ENCODE results near the gene PHYHD1. TPM values are rescaled to one million over a fixed set of nuclear protein-coding genes. Genes with fewer than 3 reads are reported as not detected.

The PHYHD1 gene
- polyA plus RNA-seq, 4 donors: 39.0 to 71.7 (median 51.0) TPM

DNA sequence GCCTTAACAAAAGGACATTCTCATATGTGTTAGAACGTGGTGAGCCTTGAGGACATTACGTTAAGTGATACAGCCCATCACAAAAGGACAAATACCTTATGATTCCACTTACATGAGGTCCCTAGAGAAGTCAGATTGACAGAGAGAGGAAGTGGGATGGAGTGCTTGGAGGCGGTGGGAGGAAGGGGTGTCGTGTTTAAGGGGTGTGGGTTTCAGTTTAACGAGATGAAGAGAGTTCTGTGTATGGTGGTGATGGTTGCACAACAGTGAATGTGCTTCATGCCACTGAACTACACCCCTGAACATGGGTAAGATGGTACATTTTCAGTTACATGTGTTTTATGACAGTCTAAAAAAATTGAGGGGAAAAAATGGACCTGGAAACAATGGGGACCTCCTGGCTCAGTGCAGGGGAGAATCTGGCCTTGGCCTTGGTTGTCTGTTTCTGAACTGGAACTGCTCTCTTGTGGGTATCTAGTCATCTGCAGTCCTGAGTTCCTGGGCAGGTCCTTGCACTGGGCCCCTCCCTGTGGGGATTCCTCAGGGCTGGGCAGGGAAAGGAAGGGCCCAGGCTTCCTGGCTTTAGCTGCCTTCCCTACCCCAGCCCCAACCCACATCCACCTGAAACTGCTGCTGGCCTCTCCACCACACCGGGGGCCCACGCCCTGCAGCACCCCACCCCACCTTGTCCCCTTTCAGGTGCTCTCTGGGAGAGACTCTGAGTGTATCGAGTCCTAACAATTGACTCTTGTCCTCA, 21.0 kb upstream of the PHYHD1 start:
- no peak for DNase-seq (ENCODE audit: low read depth in 4 of 4, low spot score in 3 of 4)

DNA sequence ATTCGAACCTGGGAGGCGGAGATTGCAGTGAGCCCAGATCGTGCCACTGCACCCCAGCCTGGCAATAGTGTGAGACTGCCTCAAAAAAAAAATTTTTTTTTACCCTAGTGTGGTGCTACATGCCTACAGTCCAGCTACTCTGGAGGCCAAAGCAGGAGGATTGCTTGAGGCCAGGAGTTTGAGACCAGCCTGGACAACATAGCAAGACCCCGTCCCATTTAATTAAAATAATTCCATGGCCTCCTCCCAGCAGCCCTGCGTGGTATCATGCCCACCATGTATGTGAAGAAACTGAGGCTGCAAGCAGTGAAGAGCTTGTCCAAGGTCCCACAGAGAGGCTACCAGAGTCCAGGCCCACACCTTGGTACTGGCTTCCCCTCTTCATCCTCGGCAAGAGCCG, 19.4 kb upstream of the PHYHD1 start:
- no peak for DNase-seq (ENCODE audit: low read depth in 4 of 4, low spot score in 3 of 4)

DNA sequence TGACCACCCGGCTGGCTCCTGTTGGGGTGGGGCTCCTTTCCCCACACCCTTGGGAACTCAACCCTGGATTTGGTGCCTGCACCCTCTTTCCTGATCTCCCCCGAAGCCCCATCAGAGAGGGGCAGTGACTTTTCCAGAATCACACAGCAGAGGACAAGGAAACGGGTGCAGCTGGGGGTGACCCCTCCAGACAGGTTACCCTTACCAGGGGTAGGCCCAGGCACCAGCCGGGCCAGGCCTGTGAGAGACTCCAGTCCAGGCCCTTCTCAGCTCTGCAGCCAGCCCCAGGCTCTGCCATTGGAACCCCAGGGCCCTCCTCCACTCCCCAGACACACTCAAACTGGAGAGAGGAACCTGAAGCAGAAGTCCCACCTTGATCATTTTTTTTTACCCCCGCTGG, 19.0 kb upstream of the PHYHD1 start:
- no peak for DNase-seq (ENCODE audit: low read depth in 4 of 4, low spot score in 3 of 4)

DNA sequence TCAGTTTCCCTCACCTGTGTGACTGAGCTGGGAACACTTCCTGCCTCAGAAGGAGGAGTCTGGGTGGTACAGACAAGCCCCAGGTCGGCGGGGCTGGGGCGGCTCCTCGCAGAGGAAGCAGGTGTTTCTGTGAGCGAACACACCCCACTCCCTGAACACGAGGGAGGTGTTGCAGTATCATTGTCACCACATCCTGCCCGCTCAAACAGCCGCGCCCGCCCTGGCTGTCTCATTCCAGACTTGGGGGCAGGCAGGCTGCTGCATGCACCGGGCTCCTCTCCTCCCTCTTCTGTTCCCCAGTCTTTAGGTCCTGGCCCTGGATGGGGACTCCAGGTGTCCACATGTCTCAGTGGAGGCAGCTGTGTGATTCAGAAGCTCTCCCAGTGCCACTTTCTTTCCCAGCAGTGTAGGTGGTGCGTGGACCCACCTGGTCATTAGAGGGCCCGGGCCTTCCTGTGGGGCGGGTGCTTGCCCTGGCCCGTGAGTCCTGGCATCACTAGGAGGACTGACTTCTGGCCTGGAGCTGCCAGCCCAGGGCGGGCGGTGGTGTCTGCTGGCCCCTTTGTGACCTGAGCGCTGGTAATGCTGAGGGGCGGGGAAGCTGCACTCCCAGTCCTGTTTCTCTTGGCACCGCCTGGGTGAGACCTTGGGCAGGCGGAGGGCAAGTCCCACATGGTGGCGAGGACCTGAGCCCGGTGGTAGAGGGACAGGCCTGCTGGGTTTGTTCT, 18.3 kb upstream of the PHYHD1 start:
- DNase-seq (ENCODE audit: low read depth in 4 of 4, low spot score in 3 of 4): no peak

DNA sequence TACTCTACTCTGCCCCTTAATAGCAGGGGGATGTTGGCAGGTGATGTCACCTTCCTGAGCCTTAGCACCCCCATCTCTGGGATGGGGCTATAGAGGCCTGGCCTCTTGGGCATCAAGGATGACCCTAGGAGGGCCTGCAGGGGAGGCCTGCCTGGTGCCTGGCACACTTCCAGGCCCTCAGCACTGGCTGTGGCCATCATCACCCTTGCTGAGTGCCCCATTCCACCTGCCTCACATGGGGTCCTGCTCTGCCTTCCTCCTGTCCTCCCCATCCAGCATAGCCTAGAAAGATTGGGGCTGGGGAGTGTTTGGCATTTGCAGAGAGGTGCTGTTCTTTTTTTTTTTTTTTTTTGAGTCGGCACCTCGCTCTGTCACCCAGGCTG, 17.7 kb upstream of the PHYHD1 start:
- no peak for DNase-seq (ENCODE audit: low read depth in 4 of 4, low spot score in 3 of 4)

DNA sequence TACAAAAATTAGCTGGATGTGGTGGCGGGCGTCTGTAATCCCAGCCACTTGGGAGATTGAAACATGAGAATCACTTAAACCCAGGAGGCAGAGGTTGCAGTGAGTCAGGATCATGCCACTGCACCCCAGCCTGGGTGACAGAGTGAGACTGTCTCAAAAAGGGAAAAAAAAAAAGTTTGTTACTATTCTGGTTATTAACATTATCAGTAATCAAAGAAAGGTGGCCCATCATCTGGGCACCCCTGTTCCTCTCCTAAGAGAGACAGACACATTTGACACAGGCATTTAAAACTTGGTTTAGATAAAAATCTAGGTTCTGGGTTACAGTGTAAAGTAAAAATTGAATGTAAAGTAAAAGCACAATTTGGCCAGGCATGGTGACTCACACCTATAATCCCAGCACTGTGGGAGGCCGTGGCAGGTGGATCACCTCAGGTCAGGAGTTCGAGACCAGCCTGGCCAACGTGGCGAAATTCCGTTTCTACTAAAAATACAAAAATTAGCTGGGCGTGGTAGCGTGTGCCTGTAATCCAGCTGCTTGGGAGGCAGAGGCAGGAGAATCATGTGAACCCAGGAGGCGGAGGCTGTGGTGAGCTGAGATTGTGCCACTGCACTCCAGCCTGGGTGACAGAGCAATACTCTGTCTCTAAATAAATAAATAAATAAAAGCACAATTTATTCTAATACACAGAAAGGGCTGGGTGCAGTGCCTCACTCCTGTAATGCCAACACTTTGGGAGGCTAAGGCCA, 16.7 kb upstream of the PHYHD1 start:
- DNase-seq (ENCODE audit: low read depth in 4 of 4, low spot score in 3 of 4): no peak

DNA sequence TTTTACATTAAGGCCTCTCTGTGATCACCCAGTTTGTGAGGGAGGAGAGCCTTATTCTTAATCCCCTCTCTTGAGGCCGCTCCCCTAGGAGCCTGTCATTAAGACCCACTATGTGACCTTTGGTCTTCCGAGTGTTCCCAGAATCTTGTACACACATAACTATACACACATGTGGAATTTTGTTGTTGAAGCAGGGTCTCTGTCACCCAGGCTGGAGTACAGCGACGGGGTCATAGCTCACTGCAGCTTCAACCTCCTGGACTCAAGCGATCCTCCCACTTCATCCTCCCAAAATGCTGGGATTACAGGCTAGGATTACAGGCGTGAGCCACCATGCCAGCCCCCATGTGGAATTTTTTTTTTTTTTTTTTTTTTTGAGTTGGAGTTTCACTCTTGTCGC, 14.8 kb upstream of the PHYHD1 start:
- DNase-seq (ENCODE audit: low read depth in 4 of 4, low spot score in 3 of 4): no peak

DNA sequence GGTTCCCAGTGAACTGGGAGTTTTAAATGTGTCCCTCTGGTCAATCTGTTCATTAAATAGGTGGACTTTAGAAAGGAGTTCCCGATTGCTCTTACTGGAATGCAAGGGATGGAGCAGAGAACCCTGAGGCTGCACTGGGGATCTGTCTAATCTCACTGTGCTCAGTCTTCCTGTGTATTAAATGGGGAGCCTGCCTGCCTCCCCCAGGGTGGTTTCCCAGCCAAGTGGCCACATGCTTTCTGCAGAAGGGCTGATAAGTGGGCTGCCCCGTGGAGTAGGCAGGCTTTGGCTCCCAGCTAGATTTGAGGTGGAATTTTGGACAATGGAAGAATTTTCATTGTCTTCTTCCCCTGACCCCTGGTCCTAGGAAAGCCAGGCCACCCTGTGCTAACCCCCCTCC, 14.0 kb upstream of the PHYHD1 start:
- no peak for DNase-seq (ENCODE audit: low read depth in 4 of 4, low spot score in 3 of 4)

DNA sequence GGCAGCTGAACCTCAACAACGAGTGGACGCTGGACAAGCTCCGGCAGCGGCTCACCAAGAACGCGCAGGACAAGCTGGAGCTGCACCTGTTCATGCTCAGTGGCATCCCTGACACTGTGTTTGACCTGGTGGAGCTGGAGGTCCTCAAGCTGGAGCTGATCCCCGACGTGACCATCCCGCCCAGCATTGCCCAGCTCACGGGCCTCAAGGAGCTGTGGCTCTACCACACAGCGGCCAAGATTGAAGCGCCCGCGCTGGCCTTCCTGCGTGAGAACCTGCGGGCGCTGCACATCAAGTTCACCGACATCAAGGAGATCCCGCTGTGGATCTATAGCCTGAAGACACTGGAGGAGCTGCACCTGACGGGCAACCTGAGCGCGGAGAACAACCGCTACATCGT, 12.4 kb upstream of the PHYHD1 start:
- no peak for DNase-seq (ENCODE audit: low read depth in 4 of 4, low spot score in 3 of 4)

DNA sequence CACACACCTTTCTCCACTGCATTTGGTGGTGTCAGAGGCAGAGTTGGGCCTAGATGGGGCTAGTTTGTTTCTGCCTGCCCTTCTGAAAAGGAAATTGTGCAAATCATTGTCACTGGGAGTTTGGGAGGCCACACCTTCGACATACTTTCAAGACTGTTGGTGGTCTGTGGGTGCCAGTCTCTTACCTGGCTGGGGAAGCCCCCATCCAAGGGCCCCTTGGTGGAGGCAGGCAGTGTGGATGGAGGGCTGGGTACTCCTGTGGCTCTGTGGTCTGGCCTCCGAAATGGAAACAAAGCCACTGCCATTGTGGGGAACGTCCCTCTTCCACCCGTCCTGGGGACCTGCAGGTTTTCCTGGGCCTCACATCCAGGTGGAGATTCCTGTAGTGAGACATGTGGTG, 10.9 kb upstream of the PHYHD1 start:
- no peak for DNase-seq (ENCODE audit: low read depth in 4 of 4, low spot score in 3 of 4)

DNA sequence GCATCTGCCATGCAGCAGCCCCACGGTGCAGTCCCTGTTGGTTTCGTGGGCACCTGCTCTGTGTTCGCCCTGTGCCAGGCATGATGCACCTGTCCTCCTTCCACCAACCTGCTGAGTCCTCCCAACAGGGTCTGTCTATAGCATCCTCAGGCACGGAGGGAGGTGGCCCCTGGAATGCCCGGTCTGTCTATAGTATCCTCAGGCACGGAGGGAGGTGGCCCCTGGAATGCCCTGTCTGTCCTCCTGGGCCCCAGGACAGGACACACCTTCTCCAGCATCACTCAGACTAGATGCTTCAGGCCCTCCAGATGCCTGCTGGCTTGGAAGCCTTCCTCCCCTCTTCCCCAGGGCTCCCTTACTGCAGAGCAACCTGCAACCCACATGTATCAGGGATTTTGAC, 9.9 kb upstream of the PHYHD1 start:
- no peak for DNase-seq (ENCODE audit: low read depth in 4 of 4, low spot score in 3 of 4)

DNA sequence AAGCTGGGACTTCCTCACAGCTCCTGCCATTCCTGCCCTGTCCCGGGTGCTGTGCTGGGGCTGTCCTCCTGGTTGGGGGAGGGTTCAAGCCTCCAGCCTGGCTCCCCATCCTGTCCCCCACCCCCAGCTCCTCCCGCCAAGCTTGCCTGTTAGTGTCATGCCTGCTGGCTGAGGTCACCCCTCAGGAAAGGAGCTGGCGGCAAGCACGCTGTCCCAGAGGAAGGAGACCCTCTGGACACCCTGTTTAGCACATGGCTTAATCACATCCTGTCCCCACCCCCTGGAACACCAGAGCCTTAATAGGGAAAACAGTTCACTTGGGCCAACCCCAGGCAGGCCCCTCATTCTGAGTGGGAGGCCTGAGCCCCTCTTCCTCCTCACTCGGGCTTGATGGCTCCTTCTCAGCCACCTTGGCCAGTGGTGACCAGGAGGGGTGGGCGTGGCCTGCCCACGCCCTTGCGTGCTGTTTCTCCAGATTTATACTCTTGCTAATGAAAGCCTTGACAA, 9.2 kb upstream of the PHYHD1 start:
- no peak for DNase-seq (ENCODE audit: low read depth in 4 of 4, low spot score in 3 of 4)

DNA sequence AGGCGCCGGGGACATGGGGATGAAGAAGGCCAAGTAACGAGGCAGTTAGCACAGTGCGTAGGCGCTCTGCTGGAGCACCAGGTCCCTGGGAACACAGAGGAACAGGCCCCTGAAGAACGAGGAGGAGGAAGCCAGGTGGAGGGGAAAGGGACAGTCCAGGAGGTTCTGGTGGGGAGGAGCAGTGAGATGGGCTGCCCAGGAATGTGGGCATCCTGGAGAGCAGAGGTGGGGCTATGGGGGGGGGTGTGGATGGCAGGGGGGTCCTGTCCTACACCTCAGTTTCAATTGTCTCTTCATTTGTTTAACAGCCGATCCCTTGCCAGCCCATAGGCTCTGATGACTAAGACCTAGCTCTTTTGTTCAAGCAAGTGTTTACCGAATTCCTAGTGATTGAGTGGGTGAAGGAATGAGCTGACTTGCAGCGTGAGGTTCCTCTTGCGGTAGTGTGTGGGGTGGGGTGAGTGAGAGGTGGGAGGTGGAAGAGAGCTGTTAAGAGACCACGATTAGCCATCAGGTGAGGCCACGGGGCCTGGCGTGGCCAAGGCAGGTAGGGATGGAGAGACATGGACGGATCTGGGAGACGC, 8.4 kb upstream of the PHYHD1 start:
- DNase-seq (ENCODE audit: low read depth in 4 of 4, low spot score in 3 of 4): no peak

DNA sequence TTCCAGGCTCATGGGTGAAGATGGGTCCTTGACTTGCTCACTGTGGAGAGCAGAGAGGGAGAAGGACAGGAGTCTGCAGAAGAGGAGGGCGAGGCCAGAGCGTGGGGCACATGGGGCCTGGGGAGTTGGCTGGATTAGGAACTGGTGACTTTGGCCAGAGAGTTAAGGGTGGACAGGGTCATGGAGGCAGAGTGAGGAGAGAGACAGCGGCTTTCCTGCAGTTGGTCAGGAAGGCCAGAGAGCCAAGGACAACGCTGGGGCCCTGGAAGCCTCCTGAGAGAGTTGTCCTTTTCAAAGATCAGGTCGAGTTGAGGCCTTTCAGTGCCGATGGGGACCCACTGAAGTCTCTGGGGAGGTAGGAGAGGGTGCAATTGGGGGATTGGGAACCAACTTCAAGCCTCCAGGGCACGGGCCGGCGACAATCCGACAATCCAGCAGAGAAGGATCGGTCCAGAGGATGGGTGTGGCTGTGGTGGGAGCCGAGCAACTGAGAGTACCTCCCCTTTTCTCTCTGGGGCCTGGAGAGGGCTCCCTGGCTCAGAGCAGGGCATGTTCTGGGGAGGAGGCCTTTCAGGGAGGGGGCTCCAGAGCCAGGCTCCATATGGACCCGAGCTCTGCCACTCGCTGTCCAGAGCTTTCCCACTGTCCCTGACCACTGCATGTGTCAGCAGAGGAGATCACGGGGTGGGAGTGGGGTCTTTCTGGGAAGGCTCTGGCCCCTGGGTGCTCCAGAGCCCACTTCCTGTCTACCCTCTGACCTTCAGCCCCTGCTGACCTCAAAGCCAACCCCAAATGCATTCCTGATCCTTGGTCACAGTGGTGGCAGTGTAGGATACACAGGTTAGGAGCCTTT, 7.5 kb upstream of the PHYHD1 start:
- DNase-seq (ENCODE audit: low read depth in 4 of 4, low spot score in 3 of 4): no peak

DNA sequence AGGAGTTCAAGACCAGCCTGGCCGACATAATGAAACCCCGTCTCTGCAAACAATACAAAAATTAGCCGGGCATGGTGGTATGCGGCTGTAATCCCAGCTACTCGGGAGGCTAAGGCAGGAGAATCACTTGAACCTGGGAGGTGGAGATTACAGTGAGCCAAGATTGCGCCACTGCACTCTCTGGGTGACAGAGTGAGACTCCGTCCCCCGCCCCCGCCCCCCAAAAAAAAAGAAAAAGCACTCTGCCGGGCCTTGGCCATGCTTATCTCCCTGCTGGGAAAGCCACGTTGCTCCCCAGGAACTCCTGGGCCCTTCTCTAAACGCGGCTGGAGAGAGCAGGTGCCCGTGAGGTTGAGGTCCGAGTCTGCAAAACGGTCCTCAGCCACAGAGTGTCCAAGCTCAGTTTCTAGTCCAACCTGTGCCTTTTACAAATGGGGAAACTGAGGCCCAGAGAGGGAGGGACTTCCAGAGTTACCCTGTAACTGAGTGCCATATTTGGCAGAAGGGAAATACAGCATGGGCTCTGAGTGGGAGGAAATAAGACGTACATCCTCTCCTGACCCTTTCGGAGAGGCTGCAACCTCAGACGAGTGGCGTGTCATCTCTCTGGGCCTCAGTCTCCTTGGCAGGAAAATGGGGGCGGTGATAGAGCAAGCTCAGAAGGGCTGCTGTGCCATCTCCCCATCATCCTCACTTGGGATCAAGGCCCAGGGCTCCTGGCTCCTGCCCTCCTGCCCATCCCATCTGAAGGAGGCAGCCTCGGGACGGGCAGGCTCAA, 6.6 kb upstream of the PHYHD1 start:
- DNase-seq (ENCODE audit: low read depth in 4 of 4, low spot score in 3 of 4): no peak

DNA sequence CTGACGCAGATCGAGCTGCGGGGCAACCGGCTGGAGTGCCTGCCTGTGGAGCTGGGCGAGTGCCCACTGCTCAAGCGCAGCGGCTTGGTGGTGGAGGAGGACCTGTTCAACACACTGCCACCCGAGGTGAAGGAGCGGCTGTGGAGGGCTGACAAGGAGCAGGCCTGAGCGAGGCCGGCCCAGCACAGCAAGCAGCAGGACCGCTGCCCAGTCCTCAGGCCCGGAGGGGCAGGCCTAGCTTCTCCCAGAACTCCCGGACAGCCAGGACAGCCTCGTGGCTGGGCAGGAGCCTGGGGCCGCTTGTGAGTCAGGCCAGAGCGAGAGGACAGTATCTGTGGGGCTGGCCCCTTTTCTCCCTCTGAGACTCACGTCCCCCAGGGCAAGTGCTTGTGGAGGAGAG, 4.6 kb upstream of the PHYHD1 start:
- no peak for DNase-seq (ENCODE audit: low read depth in 4 of 4, low spot score in 3 of 4)

DNA sequence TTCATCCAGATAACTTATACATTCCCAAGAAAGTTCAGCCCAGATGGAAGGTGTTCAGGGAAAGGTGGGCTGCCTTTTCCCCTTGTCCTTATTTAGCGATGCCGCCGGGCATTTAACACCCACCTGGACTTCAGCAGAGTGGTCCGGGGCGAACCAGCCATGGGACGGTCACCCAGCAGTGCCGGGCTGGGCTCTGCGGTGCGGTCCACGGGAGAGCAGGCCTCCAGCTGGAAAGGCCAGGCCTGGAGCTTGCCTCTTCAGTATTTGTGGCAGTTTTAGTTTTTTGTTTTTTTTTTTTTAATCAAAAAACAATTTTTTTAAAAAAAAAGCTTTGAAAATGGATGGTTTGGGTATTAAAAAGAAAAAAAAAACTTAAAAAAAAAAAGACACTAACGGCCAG, 4.0 kb upstream of the PHYHD1 start:
- DNase-seq (ENCODE audit: low read depth in 4 of 4, low spot score in 3 of 4): no peak

DNA sequence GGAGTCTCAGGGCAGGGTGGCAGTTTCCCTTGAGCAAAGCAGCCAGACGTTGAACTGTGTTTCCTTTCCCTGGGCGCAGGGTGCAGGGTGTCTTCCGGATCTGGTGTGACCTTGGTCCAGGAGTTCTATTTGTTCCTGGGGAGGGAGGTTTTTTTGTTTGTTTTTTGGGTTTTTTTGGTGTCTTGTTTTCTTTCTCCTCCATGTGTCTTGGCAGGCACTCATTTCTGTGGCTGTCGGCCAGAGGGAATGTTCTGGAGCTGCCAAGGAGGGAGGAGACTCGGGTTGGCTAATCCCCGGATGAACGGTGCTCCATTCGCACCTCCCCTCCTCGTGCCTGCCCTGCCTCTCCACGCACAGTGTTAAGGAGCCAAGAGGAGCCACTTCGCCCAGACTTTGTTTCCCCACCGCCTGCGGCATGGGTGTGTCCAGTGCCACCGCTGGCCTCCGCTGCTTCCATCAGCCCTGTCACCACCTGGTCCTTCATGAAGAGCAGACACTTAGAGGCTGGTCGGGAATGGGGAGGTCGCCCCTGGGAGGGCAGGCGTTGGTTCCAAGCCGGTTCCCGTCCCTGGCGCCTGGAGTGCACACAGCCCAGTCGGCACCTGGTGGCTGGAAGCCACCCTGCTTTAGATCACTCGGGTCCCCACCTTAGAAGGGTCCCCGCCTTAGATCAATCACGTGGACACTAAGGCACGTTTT, 3.5 kb upstream of the PHYHD1 start:
- no peak for DNase-seq (ENCODE audit: low read depth in 4 of 4, low spot score in 3 of 4)

DNA sequence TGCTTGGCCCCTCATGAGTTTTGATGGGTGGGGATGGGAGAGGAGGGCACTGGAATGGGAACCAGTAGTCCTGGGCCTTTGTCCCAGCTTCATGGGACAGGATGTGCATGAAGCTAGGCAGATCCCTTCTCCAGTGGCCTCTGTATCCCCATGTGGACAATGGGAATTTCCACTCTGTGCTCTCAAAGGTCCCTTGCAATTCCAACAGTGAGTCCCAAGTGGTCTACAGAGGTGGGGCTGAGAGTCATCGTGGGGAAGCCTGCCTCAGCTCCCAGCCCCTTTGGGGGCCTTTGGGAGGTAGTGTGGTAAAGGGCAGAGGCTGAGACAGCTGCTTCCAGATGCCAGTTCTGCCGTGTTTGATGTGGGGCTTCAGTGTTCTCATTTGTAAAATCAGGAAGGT, 1.9 kb upstream of the PHYHD1 start:
- no peak for DNase-seq (ENCODE audit: low read depth in 4 of 4, low spot score in 3 of 4)
